H1 (cell line): ENCODE results near the gene VWCE. TPM values are rescaled to one million over a fixed set of nuclear protein-coding genes. Genes with fewer than 3 reads are reported as not detected.
"Not testable (repeated sequence)": the region's sequence is repeated elsewhere in the genome, so short reads cannot be mapped to it uniquely, and the experiment has no call there.

Experiments used
- CTCF ChIA-PET: fragments of 300-600 bp; sonication (Branson Sonifier 250); formaldehyde crosslinking; loops from one replicate; lab custom pipeline; 2021; ENCODE audit not compliant: partially characterized antibody; lab: Charles Lee
- POLR2A ChIA-PET: fragments of 300-600 bp; sonication (Branson Sonifier 250); formaldehyde crosslinking; loops from one replicate; lab custom pipeline; 2021; ENCODE audit warnings: inconsistent platforms; ENCODE audit not compliant: partially characterized antibody; lab: Charles Lee
- DNase-seq, 2 experiments: peaks; one replicate each; pipeline versions ENCODE4 v3.0.0 to v3.0.0-alpha.2; 2010 to 2022; ENCODE audit warnings: low spot score in 2 of 2, low read depth in 1 of 2, mixed read lengths in 1 of 2
- FAIRE-seq: peaks from 2 replicates; lab custom pipeline; 2011; peaks lifted over from hg19 to GRCh38; lab: Jason Lieb, UNC
- H2AFZ ChIP-seq: 2 replicates; pipeline ENCODE4 v1.8.1; 2012; ENCODE audit warnings: low read length, inconsistent platforms
- H2AK5ac ChIP-seq: 2 replicates; pipeline ENCODE4 v1.6.1; 2013; ENCODE audit warnings: low read depth, low read length
- H2BK120ac ChIP-seq: replicated peaks from 2 replicates; pipeline ENCODE3; 2013; ENCODE audit warnings: low read depth, low read length, inconsistent platforms
- H2BK12ac ChIP-seq: 2 replicates; pipeline ENCODE4 v1.6.1; 2013; ENCODE audit warnings: low read depth, low read length
- H2BK15ac ChIP-seq: 2 replicates; pipeline ENCODE4 v1.6.1; 2013; ENCODE audit warnings: low read length
- H2BK20ac ChIP-seq: 2 replicates; pipeline ENCODE4 v1.6.1; 2013; ENCODE audit warnings: low read length
- H2BK5ac ChIP-seq: 2 replicates; pipeline ENCODE4 v1.6.1; 2013; ENCODE audit warnings: low read depth, low read length
- H3K14ac ChIP-seq: 2 replicates; pipeline ENCODE4 v1.6.1; 2013; ENCODE audit warnings: inconsistent platforms; ENCODE audit not compliant: insufficient read length
- H3K18ac ChIP-seq: 2 replicates; pipeline ENCODE4 v1.6.1; 2013; ENCODE audit warnings: low read length; ENCODE audit errors: extremely low read depth
- H3K23ac ChIP-seq: 2 replicates; pipeline ENCODE4 v1.6.1; 2013; ENCODE audit warnings: inconsistent platforms; ENCODE audit not compliant: insufficient read length
- H3K23me2 ChIP-seq: 2 replicates; pipeline ENCODE4 v1.6.1; 2013; ENCODE audit warnings: low read depth, low read length
- H3K27ac ChIP-seq: 2 replicates; pipeline ENCODE4 v1.6.1; 2011; ENCODE audit warnings: low read depth, low read length, inconsistent platforms
- H3K27me3 ChIP-seq, 4 experiments: replicated peaks in 1 of 4; 1 replicate in 1 of 4; 2 replicates in 3 of 4; pipeline versions ENCODE4 v1.6.1 to v1.8.1; 2011 to 2013; ENCODE audit warnings: low read length in 3 of 4, mild to moderate bottlenecking in 3 of 4, inconsistent platforms in 2 of 4, mixed read lengths in 2 of 4, moderate library complexity in 1 of 4; ENCODE audit not compliant: control insufficient read depth in 3 of 4, insufficient read depth in 3 of 4; ENCODE audit errors: extremely low read depth in 1 of 4
- H3K36me3 ChIP-seq, 4 experiments: 2 replicates each; pipeline versions ENCODE4 v1.6.1 to v1.8.1; 2011 to 2013; ENCODE audit warnings: mild to moderate bottlenecking in 4 of 4, low read length in 3 of 4, moderate library complexity in 2 of 4, control low read depth in 1 of 4, inconsistent platforms in 1 of 4; ENCODE audit not compliant: insufficient read depth in 4 of 4, control insufficient read depth in 2 of 4
- H3K4ac ChIP-seq: replicated peaks from 2 replicates; pipeline ENCODE3; 2013; ENCODE audit warnings: low read length, low read depth, mixed read lengths, inconsistent platforms; ENCODE audit not compliant: insufficient read length
- H3K4me1 ChIP-seq, 4 experiments: replicated peaks in 1 of 4; 1 replicate in 1 of 4; 2 replicates in 3 of 4; pipeline versions ENCODE4 v1.6.1 to v1.8.1; 2011 to 2013; ENCODE audit warnings: low read length in 3 of 4, inconsistent platforms in 2 of 4, mixed read lengths in 1 of 4; ENCODE audit not compliant: insufficient read depth in 4 of 4, control insufficient read depth in 3 of 4
- H3K4me2 ChIP-seq, 2 experiments: 2 replicates each; pipeline versions ENCODE4 v1.6.1 to v1.8.1; 2011 to 2013; ENCODE audit warnings: low read depth in 2 of 2, low read length in 2 of 2, control low read depth in 1 of 2, inconsistent platforms in 1 of 2, mild to moderate bottlenecking in 1 of 2; ENCODE audit not compliant: insufficient read depth in 1 of 2
- H3K4me3 ChIP-seq, 4 experiments: fragments of 200-600, 300-600 bp in 1 of 4; sonication (generic), shearing (Covaris generic), sonication (Bioruptor Twin) in 1 of 4; 2 replicates each; pipeline versions ENCODE4 v1.5.1 to v1.8.1; 2011 to 2016; ENCODE audit warnings: low read length in 4 of 4, low read depth in 3 of 4, control low read depth in 2 of 4, inconsistent platforms in 2 of 4, mild to moderate bottlenecking in 2 of 4, mixed read lengths in 1 of 4, moderate library complexity in 1 of 4; ENCODE audit not compliant: insufficient read depth in 2 of 4; ENCODE audit errors: extremely low read depth in 1 of 4
- H3K56ac ChIP-seq: replicated peaks from 2 replicates; pipeline ENCODE3; 2013; ENCODE audit warnings: low read depth, mild to moderate bottlenecking, mixed read lengths, low read length, inconsistent platforms; ENCODE audit not compliant: insufficient read length
- H3K79me1 ChIP-seq: 2 replicates; pipeline ENCODE4 v1.6.1; 2013; ENCODE audit warnings: low read depth, low read length, control low read depth
- H3K79me2 ChIP-seq, 2 experiments: 2 replicates each; pipeline versions ENCODE4 v1.6.1 to v1.8.1; 2012 to 2013; ENCODE audit warnings: low read length in 2 of 2, mild to moderate bottlenecking in 2 of 2, inconsistent platforms in 1 of 2; ENCODE audit not compliant: insufficient read depth in 2 of 2, control insufficient read depth in 1 of 2
- H3K9ac ChIP-seq, 4 experiments: replicated peaks in 1 of 4; 1 replicate in 1 of 4; 2 replicates in 3 of 4; pipeline versions ENCODE4 v1.6.1 to v1.8.1; 2011 to 2013; ENCODE audit warnings: low read depth in 3 of 4, low read length in 3 of 4, control low read depth in 2 of 4, mild to moderate bottlenecking in 2 of 4, moderate library complexity in 2 of 4, inconsistent platforms in 1 of 4; ENCODE audit errors: extremely low read depth in 1 of 4
- H3K9me3 ChIP-seq, 2 experiments: 2 replicates each; pipeline versions ENCODE4 v1.6.1 to v1.8.1; 2012 to 2013; ENCODE audit warnings: mild to moderate bottlenecking in 2 of 2, moderate library complexity in 2 of 2, control low read depth in 1 of 2, inconsistent platforms in 1 of 2, low read depth in 1 of 2, low read length in 1 of 2, mixed read lengths in 1 of 2; ENCODE audit not compliant: insufficient read depth in 2 of 2
- H4K20me1 ChIP-seq, 2 experiments: replicated peaks in 1 of 2; 2 replicates each; pipeline versions ENCODE3 to v1.8.1; 2011 to 2013; ENCODE audit warnings: inconsistent platforms in 2 of 2, low read length in 2 of 2, mild to moderate bottlenecking in 1 of 2; ENCODE audit not compliant: insufficient read depth in 2 of 2, control insufficient read depth in 1 of 2
- H4K5ac ChIP-seq: 2 replicates; pipeline ENCODE4 v1.6.1; 2013; ENCODE audit warnings: low read length, low read depth, mixed read lengths, inconsistent platforms; ENCODE audit not compliant: insufficient read length
- H4K8ac ChIP-seq: 2 replicates; pipeline ENCODE4 v1.8.0; 2013; ENCODE audit warnings: mild to moderate bottlenecking, moderate library complexity, low read length, inconsistent platforms; ENCODE audit not compliant: insufficient read depth; ENCODE audit errors: extremely low read depth
- H4K91ac ChIP-seq: replicated peaks from 2 replicates; pipeline ENCODE3; 2013; ENCODE audit warnings: low read length, mixed read lengths, inconsistent platforms; ENCODE audit not compliant: insufficient read length
- WGBS, 2 experiments: shearing (Covaris generic) in 1 of 2; methylation state at CpG; one replicate each; pipeline versions ENCODE4 v1.1.6 to v1.1.7; 2013 to 2015; ENCODE audit warnings: low lambda C conversion rate in 2 of 2, mixed read lengths in 2 of 2, inconsistent platforms in 1 of 2, low coverage in 1 of 2, missing lambda C conversion rate in 1 of 2; ENCODE audit not compliant: insufficient replicate concordance in 2 of 2, insufficient coverage in 1 of 2, insufficient read length in 1 of 2; ENCODE audit errors: extremely low coverage in 1 of 2, missing lambda C conversion rate in 1 of 2; 5-methylcytosine and 5-hydroxymethylcytosine counted together
- polyA plus RNA-seq, 7 experiments: library from polyadenylated mRNA; depleted of rRNA in 3 of 7; stranded (reverse) in 5 of 7; unstranded in 2 of 7; fragments of >200 nt in 5 of 7; fragments of 200-250 nt in 2 of 7; gene quantifications; 1 replicate in 5 of 7; 2 replicates in 1 of 7; 4 replicates in 1 of 7; pipeline versions ENCODE4 v1.2.1 to v1.2.3, GENCODE V29; 2011 to 2013; ENCODE audit warnings: missing spikeins in 2 of 7, mixed read lengths in 2 of 7
- total RNA-seq: library from RNA; stranded (reverse); fragmentation: NEBNext Ultra II Directional; extraction: Animal tissue kit (Norgen Biotek cat#: 25700); gene quantifications from 2 replicates; pipeline ENCODE4 v1.2.1, GENCODE V29; 2021

The VWCE gene
- total and polyA plus RNA-seq, 2 of the 8 experiments (the other 6 are each of a cell fraction or from before 2014, with no cell fraction given): 9.5 to 12.3 TPM

GRCh38 chr11:61240875-61241274 lies 54.2 kb downstream of the VWCE start, which contains the start of gene PGA5:
Gene PGA5, plus strand, starts transcription at chr11:61241175. Its CDS starts 52 bp downstream, at chr11:61241227.
- H4K5ac ChIP-seq, H4K8ac ChIP-seq, H3K14ac ChIP-seq, H3K79me2 ChIP-seq, H4K20me1 ChIP-seq, H3K4me1 ChIP-seq, H3K9ac ChIP-seq, H2BK120ac ChIP-seq, H3K36me3 ChIP-seq, H3K18ac ChIP-seq, H2BK20ac ChIP-seq, H4K91ac ChIP-seq, H2AFZ ChIP-seq, H3K4me3 ChIP-seq, H2BK15ac ChIP-seq, POLR2A ChIA-PET, H3K9me3 ChIP-seq, H3K23me2 ChIP-seq, H3K27me3 ChIP-seq, FAIRE-seq, H2BK12ac ChIP-seq, H3K56ac ChIP-seq, DNase-seq, H2BK5ac ChIP-seq, H3K23ac ChIP-seq, H3K79me1 ChIP-seq, H2AK5ac ChIP-seq, H3K4ac ChIP-seq, H3K4me2 ChIP-seq, H3K27ac ChIP-seq: not testable (repeated sequence)
- WGBS, 2 experiments: no CpG with 5 or more reads among the region's 8 CpGs
- CTCF ChIA-PET: interaction anchor here (1.0 kb wide), 1 partner anchor 13 kb away, joined by 7 read pairs; no protein-coding TSS in a partner anchor

- H2BK20ac ChIP-seq, H3K9ac ChIP-seq, H4K91ac ChIP-seq, H3K4me3 ChIP-seq, H3K18ac ChIP-seq, H3K27me3 ChIP-seq, H3K4ac ChIP-seq, H3K27ac ChIP-seq, H2BK15ac ChIP-seq, H3K23ac ChIP-seq, H3K4me2 ChIP-seq, H2BK12ac ChIP-seq, H3K79me1 ChIP-seq, H3K79me2 ChIP-seq, H4K8ac ChIP-seq, H4K20me1 ChIP-seq, POLR2A ChIA-PET, H3K4me1 ChIP-seq, H3K9me3 ChIP-seq, H3K56ac ChIP-seq, H3K36me3 ChIP-seq, H3K23me2 ChIP-seq, H2BK5ac ChIP-seq, H4K5ac ChIP-seq, H3K14ac ChIP-seq, H2AFZ ChIP-seq, FAIRE-seq, DNase-seq, H2BK120ac ChIP-seq, H2AK5ac ChIP-seq: not testable (repeated sequence)
- 78% methylated on average over 7 of the region's 8 CpGs; no CpG with 5 or more reads in 1 of the 2 experiments for WGBS, 2 experiments
- CTCF ChIA-PET: interaction anchor here (1.0 kb wide), 1 partner anchor 14 kb away, joined by 7 read pairs; no protein-coding TSS in a partner anchor
Observed at GRCh38 chr11:61240288-61240687, 54.8 kb downstream of the VWCE start.
